GM19193 (cell line): Measurements from ENCODE around the gene DNAH10.

Experiments used
- POLR2A ChIP-seq: IDR thresholded peaks from 4 replicates; pipeline ENCODE4 v1.6.1; 2011; ENCODE audit not compliant: insufficient read depth, insufficient read length; ENCODE audit errors: extremely low read depth

DNAH10 gene

DNA sequence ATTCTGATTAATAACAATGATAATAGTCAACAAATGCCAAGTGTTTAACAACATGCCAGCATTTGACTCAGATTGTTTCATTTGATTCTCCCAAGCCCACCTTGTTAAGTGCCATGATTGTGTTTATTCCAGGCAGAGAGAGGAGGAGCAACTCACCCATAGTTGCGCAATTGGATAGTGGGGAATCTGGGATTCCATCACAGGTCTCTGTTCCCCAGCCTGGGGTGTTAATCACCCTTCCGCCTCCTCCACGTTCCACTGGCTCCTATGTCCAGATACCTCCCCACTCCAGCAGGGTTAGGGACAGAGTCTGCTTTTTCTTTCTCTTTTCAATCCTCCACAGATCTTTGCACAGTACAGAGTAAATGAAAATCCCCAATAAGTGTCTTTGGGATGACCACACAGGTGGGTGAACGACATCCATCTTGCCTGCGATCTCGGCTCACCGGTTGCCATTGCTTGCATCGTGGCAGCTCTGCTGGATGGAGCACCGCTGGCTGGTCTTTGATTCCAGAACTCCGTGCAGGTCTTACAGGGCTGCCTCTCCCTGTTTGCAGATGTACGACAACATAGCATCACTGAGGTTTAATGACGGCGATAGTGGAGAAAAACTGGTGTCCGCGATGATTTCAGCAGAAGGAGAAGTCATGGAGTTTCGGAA lies 78.8 kb downstream of the DNAH10 start:
- no peak for TF ChIP-seq POLR2A

GRCh38 chr12:123843912-123844748 lies 82.0 kb downstream of the DNAH10 start:
- no peak for TF ChIP-seq POLR2A

DNA sequence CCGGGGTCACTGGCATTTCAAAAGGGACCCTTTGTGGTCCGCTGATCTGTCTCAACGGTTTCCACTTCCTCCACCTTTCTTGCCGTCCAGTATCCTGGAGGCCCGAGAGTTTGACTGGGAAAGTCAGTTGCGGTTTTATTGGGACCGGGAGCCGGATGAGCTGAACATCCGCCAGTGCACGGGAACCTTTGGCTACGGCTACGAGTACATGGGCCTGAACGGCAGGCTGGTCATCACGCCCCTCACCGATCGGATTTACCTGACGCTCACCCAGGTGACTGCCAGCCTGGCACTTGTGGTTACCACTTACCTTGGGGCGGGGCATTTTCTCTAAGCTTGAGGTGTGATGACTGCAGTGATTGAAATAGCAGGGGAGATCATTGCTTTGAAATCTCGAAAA lies 83.8 kb downstream of the DNAH10 start:
- no peak for TF ChIP-seq POLR2A

- no peak for TF ChIP-seq POLR2A
These were observed 84.2 kb downstream of the DNAH10 start for GRCh38 chr12:123846340-123846739.

- TF ChIP-seq POLR2A, result no peak
These were observed 84.9 kb downstream of the DNAH10 start for GRCh38 chr12:123847019-123847418.

DNA sequence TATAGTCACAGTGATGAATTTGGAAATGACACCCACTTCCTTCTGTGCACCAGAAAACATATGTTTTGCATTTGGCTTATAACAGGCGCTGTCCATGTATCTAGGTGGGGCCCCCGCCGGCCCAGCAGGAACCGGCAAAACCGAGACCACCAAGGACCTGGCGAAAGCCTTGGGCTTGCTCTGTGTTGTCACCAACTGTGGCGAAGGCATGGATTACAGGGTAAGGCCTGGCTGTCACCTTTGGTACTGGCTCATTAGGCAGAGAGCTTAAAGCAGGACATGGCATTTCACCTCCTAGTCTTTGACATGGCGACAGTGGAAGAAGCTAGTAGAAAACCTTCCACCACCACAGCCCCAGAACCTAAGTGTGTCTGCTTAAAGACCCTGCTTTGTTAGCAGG lies 85.8 kb downstream of the DNAH10 start:
- no peak for TF ChIP-seq POLR2A

GRCh38 chr12:123849517-123849916 lies 87.4 kb downstream of the DNAH10 start:
- TF ChIP-seq POLR2A, result no peak

- no peak for TF ChIP-seq POLR2A
These were observed 88.4 kb downstream of the DNAH10 start for GRCh38 chr12:123850246-123851134.

DNA sequence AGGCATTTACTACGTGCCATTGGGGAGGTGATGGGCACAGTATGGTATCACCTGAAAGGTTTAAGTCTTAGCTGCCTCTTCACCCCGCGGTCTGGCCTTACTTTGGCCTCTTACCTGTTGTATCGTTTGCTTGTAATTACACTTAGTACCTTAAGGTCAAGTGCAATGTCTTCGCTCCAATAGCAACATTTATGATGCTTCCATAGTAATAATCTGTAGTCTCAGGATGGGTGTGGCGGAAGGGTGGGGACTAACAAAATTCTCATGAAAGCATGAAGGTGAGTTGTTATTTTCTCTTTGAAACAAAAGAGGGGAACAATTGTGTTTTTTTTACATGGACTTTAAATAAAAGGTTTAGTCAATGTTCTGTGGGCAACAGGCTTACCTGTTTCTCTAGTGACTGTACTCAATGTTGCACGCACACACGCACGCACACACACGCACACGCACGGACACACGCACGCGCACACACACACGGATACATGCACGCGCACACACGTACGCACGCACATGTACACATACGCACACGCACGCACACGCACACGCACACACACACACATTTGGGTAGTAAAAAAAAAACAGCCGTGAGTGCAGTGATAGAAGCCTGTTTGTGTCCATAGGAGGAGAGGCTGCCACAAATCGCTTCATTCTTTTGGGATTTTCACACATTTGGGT lies 91.4 kb downstream of the DNAH10 start:
- TF ChIP-seq POLR2A, result no peak

DNA sequence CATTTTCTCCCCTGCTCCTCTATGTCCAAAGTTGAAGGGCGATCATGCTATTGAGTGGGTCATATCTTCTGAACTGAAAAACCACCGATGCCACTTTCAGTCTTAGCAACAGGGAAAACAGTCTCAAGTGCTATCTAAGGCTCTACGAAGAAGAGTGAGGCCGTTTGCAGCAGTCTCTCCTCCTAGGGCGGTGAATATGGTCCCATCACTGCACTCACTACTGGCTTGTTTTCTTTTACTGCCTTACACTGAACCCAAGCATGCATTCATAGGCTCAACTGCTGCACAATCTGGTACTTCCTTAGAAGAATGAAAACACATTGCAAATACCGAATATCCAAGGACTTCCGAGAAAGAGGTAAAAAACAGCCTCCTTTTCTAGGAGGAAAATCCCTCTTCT lies 92.1 kb downstream of the DNAH10 start:
- no peak for TF ChIP-seq POLR2A

- no peak for TF ChIP-seq POLR2A
These were observed 92.8 kb downstream of the DNAH10 start for GRCh38 chr12:123854918-123855317.

GRCh38 chr12:123856681-123857080 lies 94.6 kb downstream of the DNAH10 start:
- TF ChIP-seq POLR2A, result no peak

DNA sequence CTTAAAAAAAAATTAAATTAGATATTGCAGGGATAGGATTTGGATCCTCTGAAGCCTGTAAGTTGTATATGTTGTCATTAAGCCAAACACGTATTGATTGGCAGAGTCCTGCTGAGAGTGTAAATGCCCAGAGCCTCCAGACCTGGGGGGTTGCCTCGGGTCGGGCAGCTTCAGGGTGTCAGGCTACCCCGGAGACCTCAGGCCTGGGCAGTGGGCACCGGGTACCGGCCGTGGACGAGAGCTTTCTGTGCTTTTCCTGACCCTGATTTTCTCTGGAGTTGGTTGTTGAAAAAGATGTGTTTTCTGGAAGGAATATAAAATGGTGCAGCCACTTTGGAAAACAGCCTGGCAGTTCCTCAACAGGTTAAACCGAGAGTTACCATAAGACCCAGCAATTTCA lies 96.1 kb downstream of the DNAH10 start:
- TF ChIP-seq POLR2A, result no peak

GRCh38 chr12:123859035-123859434 lies 96.9 kb downstream of the DNAH10 start:
- no peak for TF ChIP-seq POLR2A

DNA sequence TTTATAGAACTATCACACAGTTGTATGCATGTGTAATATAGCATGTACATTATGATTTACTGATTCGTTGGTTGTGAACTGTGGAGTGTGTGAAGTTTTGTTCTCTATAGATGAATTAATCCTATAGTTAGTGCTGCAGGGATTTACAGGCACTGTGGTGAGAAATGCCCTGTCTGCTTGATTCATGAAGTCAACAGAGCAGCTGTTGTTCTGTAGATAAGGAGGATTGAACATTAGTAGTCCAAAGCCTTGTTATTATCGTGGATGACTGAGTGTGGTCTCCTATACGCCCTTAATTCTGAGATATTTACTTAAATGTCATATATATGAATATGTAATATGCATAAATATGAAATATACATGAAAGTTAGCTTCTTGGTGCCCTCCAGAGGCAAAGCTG lies 98.3 kb downstream of the DNAH10 start:
- TF ChIP-seq POLR2A, result no peak
